Activated T-cell treated with anti-CD3 and anti-CD28 coated beads, Interleukin-2, amount 50 U/mL, for 72 hours (primary cell): ENCODE results near the gene CAPZA3. TPM values are rescaled to one million over a fixed set of nuclear protein-coding genes. Genes with fewer than 3 reads are reported as not detected.
"Not testable (repeated sequence)": the region's sequence is repeated elsewhere in the genome, so short reads cannot be mapped to it uniquely, and the experiment has no call there.

Source experiments
- ATAC-seq, 2 donors: fragments of 150-1000 bp; cut with Tn5 transposase; replicated peaks in 1 of 2; 2 replicates each; pipeline ENCODE4 v1.10.0; 2021; ENCODE audit warnings: moderate library complexity in 2 of 2, mild to moderate bottlenecking in 1 of 2
- DNase-seq, 2 donors: peaks; one replicate each; pipeline ENCODE4 v3.0.0; 2021 to 2022; ENCODE audit warnings: mixed read lengths in 1 of 2
- H3K27ac Mint-ChIP-seq: one replicate; pipeline ENCODE4 v1.8.0; 2022; ENCODE audit warnings: mild to moderate bottlenecking, moderate library complexity, mixed read lengths
- H3K27me3 Mint-ChIP-seq: one replicate; pipeline ENCODE4 v1.8.0; 2022; ENCODE audit warnings: low read depth, mixed read lengths
- H3K36me3 Mint-ChIP-seq, 2 donors: one replicate each; pipeline ENCODE4 v1.8.0; 2022; ENCODE audit warnings: mixed read lengths in 2 of 2, mild to moderate bottlenecking in 1 of 2; ENCODE audit not compliant: insufficient read depth in 2 of 2
- H3K4me1 Mint-ChIP-seq: one replicate; pipeline ENCODE4 v1.8.0; 2022; ENCODE audit warnings: low read depth, mixed read lengths
- H3K4me3 Mint-ChIP-seq, 2 donors: one replicate each; pipeline ENCODE4 v1.8.0; 2022; ENCODE audit warnings: mild to moderate bottlenecking in 2 of 2, mixed read lengths in 2 of 2, moderate library complexity in 2 of 2
- H3K9me3 Mint-ChIP-seq, 2 donors: one replicate each; pipeline ENCODE4 v1.8.0; 2022; ENCODE audit warnings: mixed read lengths in 2 of 2
- total RNA-seq, 2 donors: library from RNA; stranded (reverse); gene quantifications; one replicate each; pipeline ENCODE4 v1.2.3, GENCODE V29; 2022

CAPZA3 gene
- not detected for total RNA-seq

- peaks cover 0 to 4% of the 10 kb centered on the region in 2 donors for H3K36me3 Mint-ChIP-seq
- no peaks in the 10 kb centered on the region for H3K4me1 Mint-ChIP-seq
- no peak for DNase-seq
- no peak within 1 kb of the TSS for H3K27ac Mint-ChIP-seq
- no peak within 1 kb of the TSS for H3K4me3 Mint-ChIP-seq
- no peaks in the 10 kb centered on the region for H3K27me3 Mint-ChIP-seq
- H3K9me3 Mint-ChIP-seq: peaks cover 3 to 6% of the 10 kb centered on the region in 2 donors
- no peak for ATAC-seq
Observed at GRCh38 chr12:18737819-18738218, at the start of gene CAPZA3, which contains the start of gene PLCZ1. TSS of gene CAPZA3 (plus strand) at chr12:18738119. CDS start at chr12:18738269, 150 bp downstream. TSS of gene PLCZ1 (minus strand) at chr12:18738012. CDS start at chr12:18737371, 641 bp downstream.

GRCh38 chr12:18689771-18690170 lies 48.1 kb upstream of the CAPZA3 start:
- DNase-seq (no peak), ATAC-seq (no peak)
- Mint-ChIP-seq H3K27me3 (no peaks in the 10 kb centered on the region), H3K9me3 (peaks cover 8 to 13% of the 10 kb centered on the region in 2 donors), H3K27ac (no peak overlapping the region), H3K4me3 (no peak overlapping the region), H3K36me3 (peaks cover 0 to 2% of the 10 kb centered on the region in 2 donors), H3K4me1 (no peaks in the 10 kb centered on the region)

- ATAC-seq (no peak), DNase-seq (no peak)
- H3K4me3 Mint-ChIP-seq: no peak overlapping the region
- H3K4me1 Mint-ChIP-seq: no peaks in the 10 kb centered on the region
- peaks cover 8 to 13% of the 10 kb centered on the region in 2 donors for H3K9me3 Mint-ChIP-seq
- H3K27ac Mint-ChIP-seq: no peak overlapping the region
- peaks cover 0 to 2% of the 10 kb centered on the region in 2 donors for H3K36me3 Mint-ChIP-seq
- H3K27me3 Mint-ChIP-seq: no peaks in the 10 kb centered on the region
Observed at GRCh38 chr12:18690653-18691052, 47.3 kb upstream of the CAPZA3 start.

GRCh38 chr12:18693986-18694385 lies 43.9 kb upstream of the CAPZA3 start:
- not testable (repeated sequence) for H3K27ac Mint-ChIP-seq, ATAC-seq, H3K36me3 Mint-ChIP-seq, H3K27me3 Mint-ChIP-seq, H3K4me1 Mint-ChIP-seq, DNase-seq, H3K4me3 Mint-ChIP-seq
- H3K9me3 Mint-ChIP-seq: peaks cover 10 to 11% of the 10 kb centered on the region in 2 donors

GRCh38 chr12:18696971-18697602 lies 40.8 kb upstream of the CAPZA3 start:
- no peaks in the 10 kb centered on the region for H3K27me3 Mint-ChIP-seq
- H3K4me1 Mint-ChIP-seq: no peaks in the 10 kb centered on the region
- ATAC-seq (no peak), DNase-seq (no peak)
- H3K4me3 Mint-ChIP-seq: no peak overlapping the region
- H3K36me3 Mint-ChIP-seq: no peaks in the 10 kb centered on the region
- H3K9me3 Mint-ChIP-seq: peaks cover 5 to 8% of the 10 kb centered on the region in 2 donors
- no peak overlapping the region for H3K27ac Mint-ChIP-seq

GRCh38 chr12:18700271-18700670 lies 37.6 kb upstream of the CAPZA3 start:
- Mint-ChIP-seq H3K9me3 (peaks cover 5 to 7% of the 10 kb centered on the region in 2 donors), H3K4me1 (no peaks in the 10 kb centered on the region), H3K27me3 (no peaks in the 10 kb centered on the region), H3K27ac (no peak overlapping the region), H3K36me3 (no peaks in the 10 kb centered on the region), H3K4me3 (no peak overlapping the region)
- ATAC-seq (no peak), DNase-seq (no peak)

- Mint-ChIP-seq H3K4me1 (no peaks in the 10 kb centered on the region), H3K4me3 (no peak overlapping the region), H3K27ac (no peak overlapping the region), H3K36me3 (no peaks in the 10 kb centered on the region), H3K9me3 (peaks cover 5 to 8% of the 10 kb centered on the region in 2 donors), H3K27me3 (no peaks in the 10 kb centered on the region)
- no peak for ATAC-seq
- no peak for DNase-seq
Observed at GRCh38 chr12:18703321-18703720, 34.6 kb upstream of the CAPZA3 start.

GRCh38 chr12:18703911-18704310 lies 34.0 kb upstream of the CAPZA3 start:
- peaks cover 5 to 8% of the 10 kb centered on the region in 2 donors for H3K9me3 Mint-ChIP-seq
- no peaks in the 10 kb centered on the region for H3K4me1 Mint-ChIP-seq
- ATAC-seq (no peak), DNase-seq (no peak)
- H3K4me3 Mint-ChIP-seq: no peak overlapping the region
- no peaks in the 10 kb centered on the region for H3K27me3 Mint-ChIP-seq
- H3K27ac Mint-ChIP-seq: no peak overlapping the region
- H3K36me3 Mint-ChIP-seq: peaks cover 0 to 1% of the 10 kb centered on the region in 2 donors

GRCh38 chr12:18706798-18707197 lies 31.1 kb upstream of the CAPZA3 start:
- Mint-ChIP-seq H3K27me3 (no peaks in the 10 kb centered on the region), H3K4me1 (no peaks in the 10 kb centered on the region), H3K36me3 (peaks cover 0 to 6% of the 10 kb centered on the region in 2 donors), H3K4me3 (no peak overlapping the region), H3K9me3 (peaks cover 8 to 11% of the 10 kb centered on the region in 2 donors), H3K27ac (no peak overlapping the region)
- DNase-seq (no peak), ATAC-seq (no peak)

- no peaks in the 10 kb centered on the region for H3K4me1 Mint-ChIP-seq
- no peaks in the 10 kb centered on the region for H3K27me3 Mint-ChIP-seq
- H3K36me3 Mint-ChIP-seq: no peaks in the 10 kb centered on the region
- H3K4me3 Mint-ChIP-seq: no peak overlapping the region
- ATAC-seq: no peak
- H3K9me3 Mint-ChIP-seq: peaks cover 5% of the 10 kb centered on the region in 2 donors
- H3K27ac Mint-ChIP-seq: no peak overlapping the region
- DNase-seq: no peak
Observed at GRCh38 chr12:18716236-18716635, 21.7 kb upstream of the CAPZA3 start.

GRCh38 chr12:18718462-18718861 lies 19.5 kb upstream of the CAPZA3 start:
- DNase-seq: no peak
- Mint-ChIP-seq H3K4me3 (no peak overlapping the region), H3K36me3 (no peaks in the 10 kb centered on the region), H3K27me3 (no peaks in the 10 kb centered on the region), H3K9me3 (peaks cover 8 to 9% of the 10 kb centered on the region in 2 donors), H3K27ac (no peak overlapping the region), H3K4me1 (no peaks in the 10 kb centered on the region)
- no peak for ATAC-seq

GRCh38 chr12:18719922-18720510 lies 17.9 kb upstream of the CAPZA3 start:
- Mint-ChIP-seq H3K4me3 (no peak overlapping the region), H3K27ac (no peak overlapping the region), H3K36me3 (no peaks in the 10 kb centered on the region), H3K4me1 (no peaks in the 10 kb centered on the region), H3K9me3 (peaks cover 7 to 9% of the 10 kb centered on the region in 2 donors), H3K27me3 (no peaks in the 10 kb centered on the region)
- ATAC-seq (no peak), DNase-seq (no peak)

GRCh38 chr12:18720690-18721089 lies 17.2 kb upstream of the CAPZA3 start:
- ATAC-seq: no peak
- Mint-ChIP-seq H3K27ac (no peak overlapping the region), H3K4me1 (no peaks in the 10 kb centered on the region), H3K9me3 (peaks cover 7% of the 10 kb centered on the region in 2 donors), H3K4me3 (no peak overlapping the region), H3K27me3 (no peaks in the 10 kb centered on the region), H3K36me3 (no peaks in the 10 kb centered on the region)
- DNase-seq: no peak

- no peak overlapping the region for H3K4me3 Mint-ChIP-seq
- no peaks in the 10 kb centered on the region for H3K4me1 Mint-ChIP-seq
- ATAC-seq (no peak), DNase-seq (no peak)
- H3K27ac Mint-ChIP-seq: no peak overlapping the region
- H3K27me3 Mint-ChIP-seq: no peaks in the 10 kb centered on the region
- H3K9me3 Mint-ChIP-seq: peaks cover 6 to 7% of the 10 kb centered on the region in 2 donors
- H3K36me3 Mint-ChIP-seq: no peaks in the 10 kb centered on the region
Observed at GRCh38 chr12:18721452-18721851, 16.5 kb upstream of the CAPZA3 start.
